ENCODE data around the gene ELOB. TPM values are rescaled to one million over a fixed set of nuclear protein-coding genes. Genes with fewer than 3 reads are reported as not detected.

ELOB gene
- total and polyA plus RNA-seq, 7 donors, result 226 to 660 (median 317) TPM

- Histone ChIP-seq H3K4me3 (no peak overlapping the region), H3K4me1 (peaks cover 20% of the 10 kb centered on the region), H3K36me3 (ENCODE audit: insufficient read depth in 1 of 2, low read depth in 1 of 2) (peaks cover 17 to 96% of the 10 kb centered on the region in 2 donors), H3K9me3 (no peaks in the 10 kb centered on the region), H3K27me3 (ENCODE audit: insufficient read depth in 3 of 3, low read length in 2 of 3) (no peaks in the 10 kb centered on the region), H3K27ac (no peak overlapping the region)
- no peak for TF ChIP-seq CTCF (IDR thresholded peaks at IDR 0.05)
- intact Hi-C loops (cut with DNase I), result loop anchor here in 1 of 2 donors (2.0 kb wide), 1 partner anchor 15 kb away; no protein-coding TSS in a partner anchor
- WGBS, 3 donors, result 65 to 73% (median 67%) methylated on average over 13 to 14 of the region's 14 CpGs
- ATAC-seq (peak in 2 of 4 donors; percentile 29 to 31), DNase-seq (peak in 1 of 2 donors; percentile 59)
Observed at GRCh38 chr16:2769675-2770056, 7.4 kb downstream of the ELOB start.

GRCh38 chr16:2769100-2769529, 8.0 kb downstream of the ELOB start:
- Histone ChIP-seq H3K4me1 (peaks cover 20% of the 10 kb centered on the region), H3K9me3 (no peaks in the 10 kb centered on the region), H3K27ac (no peak overlapping the region), H3K4me3 (no peak overlapping the region), H3K36me3 (ENCODE audit: insufficient read depth in 1 of 2, low read depth in 1 of 2) (peaks cover 19 to 99% of the 10 kb centered on the region in 2 donors), H3K27me3 (ENCODE audit: insufficient read depth in 3 of 3, low read length in 2 of 3) (no peaks in the 10 kb centered on the region)
- TF ChIP-seq CTCF (IDR thresholded peaks at IDR 0.05), result no peak
- ATAC-seq (no peak), DNase-seq (peak in 1 of 2 donors; percentile 58)
- 79 to 82% (median 81%) methylated on average over 11 of the region's 11 CpGs for WGBS, 3 donors
- intact Hi-C loops (cut with DNase I), result no loop called here

- H3K27me3 ChIP-seq (ENCODE audit: insufficient read depth in 3 of 3, low read length in 2 of 3), result no peaks in the 10 kb centered on the region
- no peak overlapping the region for H3K4me3 ChIP-seq
- peaks cover 23 to 100% of the 10 kb centered on the region in 2 donors for H3K36me3 ChIP-seq (ENCODE audit: insufficient read depth in 1 of 2, low read depth in 1 of 2)
- peaks cover 20% of the 10 kb centered on the region for H3K4me1 ChIP-seq
- no peak for TF ChIP-seq CTCF (IDR thresholded peaks at IDR 0.05)
- WGBS, 3 donors, result 65 to 73% (median 65%) methylated on average over 16 to 17 of the region's 17 CpGs
- H3K27ac ChIP-seq, result peak overlapping the region; percentile 60
- DNase-seq, result no peak
- no peaks in the 10 kb centered on the region for H3K9me3 ChIP-seq
- ATAC-seq, result no peak
- intact Hi-C loops (cut with DNase I), result no loop called here
Observed at GRCh38 chr16:2768403-2769089, 8.5 kb downstream of the ELOB start.

- no peak for DNase-seq
Observed at GRCh38 chr16:2767891-2768290, 9.2 kb downstream of the ELOB start.

More at GRCh38 chr16:2767891-2768290, 9.2 kb downstream of the ELOB start:
- TF ChIP-seq CTCF (IDR thresholded peaks at IDR 0.05), result no peak
- peaks cover 26 to 100% of the 10 kb centered on the region in 2 donors for H3K36me3 ChIP-seq (ENCODE audit: insufficient read depth in 1 of 2, low read depth in 1 of 2)
- intact Hi-C loops (cut with DNase I), result no loop called here
- no peak for ATAC-seq
- H3K4me3 ChIP-seq, result peak overlapping the region; percentile 18
- peak overlapping the region; percentile 41 for H3K27ac ChIP-seq
- H3K27me3 ChIP-seq (ENCODE audit: insufficient read depth in 3 of 3, low read length in 2 of 3), result no peaks in the 10 kb centered on the region
- H3K4me1 ChIP-seq, result peaks cover 20% of the 10 kb centered on the region
- H3K9me3 ChIP-seq, result no peaks in the 10 kb centered on the region
- WGBS, 3 donors, result 42 to 59% (median 45%) methylated on average over 14 of the region's 14 CpGs

All from psoas muscle (tissue), 8 donors.